ENCODE measurements around the gene LDLRAD4.

Gene LDLRAD4

DNA sequence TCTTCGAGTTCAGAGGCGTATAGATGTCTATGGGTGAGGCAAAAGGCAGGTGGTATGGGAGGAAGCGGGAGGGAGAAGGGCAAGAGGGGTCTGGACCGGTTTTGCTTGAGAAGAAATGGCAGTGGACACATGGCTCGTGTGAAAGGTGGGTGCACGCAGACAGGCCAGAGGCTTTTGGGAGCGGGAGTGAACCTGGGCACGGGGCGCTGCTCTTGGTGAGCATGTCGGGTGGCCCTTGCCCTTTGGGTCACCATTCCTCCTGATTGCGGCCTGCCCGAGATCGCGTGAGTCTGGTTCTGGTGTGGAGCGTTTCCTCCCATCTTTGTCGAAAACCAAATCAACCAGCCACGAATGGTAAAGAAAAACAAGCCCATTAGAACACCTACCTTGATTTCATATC, 12.6 kb downstream of the LDLRAD4 start:
- TF ChIP-seq FOXM1 (IDR thresholded peaks at IDR 0.05; ENCODE audit: borderline replicate concordance, low read depth) (no peak), TEAD4 (IDR thresholded peaks at IDR 0.05) (no peak), CEBPB (IDR thresholded peaks at IDR 0.05) (no peak), TAF1 (IDR thresholded peaks at IDR 0.05; ENCODE audit: low read depth) (no peak), USF1 (IDR thresholded peaks at IDR 0.05) (no peak), CREB1 (IDR thresholded peaks at IDR 0.05; ENCODE audit: low read depth) (no peak), TCF12 (IDR thresholded peaks at IDR 0.05; ENCODE audit: low read depth) (no peak), EGR1 (IDR thresholded peaks at IDR 0.05) (no peak), EP300 (IDR thresholded peaks at IDR 0.05; ENCODE audit: borderline replicate concordance) (no peak), ZBTB7A (IDR thresholded peaks at IDR 0.05; ENCODE audit: low read depth) (no peak), RAD21 (IDR thresholded peaks at IDR 0.05; ENCODE audit: low read depth) (no peak), YY1 (IDR thresholded peaks at IDR 0.05; ENCODE audit: low read depth) (no peak), NFIC (IDR thresholded peaks at IDR 0.05) (no peak)
- TF ChIP-seq, protein P1, sequence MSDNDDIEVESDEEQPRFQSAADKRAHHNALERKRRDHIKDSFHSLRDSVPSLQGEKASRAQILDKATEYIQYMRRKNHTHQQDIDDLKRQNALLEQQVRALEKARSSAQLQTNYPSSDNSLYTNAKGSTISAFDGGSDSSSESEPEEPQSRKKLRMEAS (IDR thresholded peaks at IDR 0.05) = no peak
- TF ChIP-seq, protein P2, sequence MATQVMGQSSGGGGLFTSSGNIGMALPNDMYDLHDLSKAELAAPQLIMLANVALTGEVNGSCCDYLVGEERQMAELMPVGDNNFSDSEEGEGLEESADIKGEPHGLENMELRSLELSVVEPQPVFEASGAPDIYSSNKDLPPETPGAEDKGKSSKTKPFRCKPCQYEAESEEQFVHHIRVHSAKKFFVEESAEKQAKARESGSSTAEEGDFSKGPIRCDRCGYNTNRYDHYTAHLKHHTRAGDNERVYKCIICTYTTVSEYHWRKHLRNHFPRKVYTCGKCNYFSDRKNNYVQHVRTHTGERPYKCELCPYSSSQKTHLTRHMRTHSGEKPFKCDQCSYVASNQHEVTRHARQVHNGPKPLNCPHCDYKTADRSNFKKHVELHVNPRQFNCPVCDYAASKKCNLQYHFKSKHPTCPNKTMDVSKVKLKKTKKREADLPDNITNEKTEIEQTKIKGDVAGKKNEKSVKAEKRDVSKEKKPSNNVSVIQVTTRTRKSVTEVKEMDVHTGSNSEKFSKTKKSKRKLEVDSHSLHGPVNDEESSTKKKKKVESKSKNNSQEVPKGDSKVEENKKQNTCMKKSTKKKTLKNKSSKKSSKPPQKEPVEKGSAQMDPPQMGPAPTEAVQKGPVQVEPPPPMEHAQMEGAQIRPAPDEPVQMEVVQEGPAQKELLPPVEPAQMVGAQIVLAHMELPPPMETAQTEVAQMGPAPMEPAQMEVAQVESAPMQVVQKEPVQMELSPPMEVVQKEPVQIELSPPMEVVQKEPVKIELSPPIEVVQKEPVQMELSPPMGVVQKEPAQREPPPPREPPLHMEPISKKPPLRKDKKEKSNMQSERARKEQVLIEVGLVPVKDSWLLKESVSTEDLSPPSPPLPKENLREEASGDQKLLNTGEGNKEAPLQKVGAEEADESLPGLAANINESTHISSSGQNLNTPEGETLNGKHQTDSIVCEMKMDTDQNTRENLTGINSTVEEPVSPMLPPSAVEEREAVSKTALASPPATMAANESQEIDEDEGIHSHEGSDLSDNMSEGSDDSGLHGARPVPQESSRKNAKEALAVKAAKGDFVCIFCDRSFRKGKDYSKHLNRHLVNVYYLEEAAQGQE (IDR thresholded peaks at IDR 0.05; ENCODE audit: low read depth) = no peak

DNA sequence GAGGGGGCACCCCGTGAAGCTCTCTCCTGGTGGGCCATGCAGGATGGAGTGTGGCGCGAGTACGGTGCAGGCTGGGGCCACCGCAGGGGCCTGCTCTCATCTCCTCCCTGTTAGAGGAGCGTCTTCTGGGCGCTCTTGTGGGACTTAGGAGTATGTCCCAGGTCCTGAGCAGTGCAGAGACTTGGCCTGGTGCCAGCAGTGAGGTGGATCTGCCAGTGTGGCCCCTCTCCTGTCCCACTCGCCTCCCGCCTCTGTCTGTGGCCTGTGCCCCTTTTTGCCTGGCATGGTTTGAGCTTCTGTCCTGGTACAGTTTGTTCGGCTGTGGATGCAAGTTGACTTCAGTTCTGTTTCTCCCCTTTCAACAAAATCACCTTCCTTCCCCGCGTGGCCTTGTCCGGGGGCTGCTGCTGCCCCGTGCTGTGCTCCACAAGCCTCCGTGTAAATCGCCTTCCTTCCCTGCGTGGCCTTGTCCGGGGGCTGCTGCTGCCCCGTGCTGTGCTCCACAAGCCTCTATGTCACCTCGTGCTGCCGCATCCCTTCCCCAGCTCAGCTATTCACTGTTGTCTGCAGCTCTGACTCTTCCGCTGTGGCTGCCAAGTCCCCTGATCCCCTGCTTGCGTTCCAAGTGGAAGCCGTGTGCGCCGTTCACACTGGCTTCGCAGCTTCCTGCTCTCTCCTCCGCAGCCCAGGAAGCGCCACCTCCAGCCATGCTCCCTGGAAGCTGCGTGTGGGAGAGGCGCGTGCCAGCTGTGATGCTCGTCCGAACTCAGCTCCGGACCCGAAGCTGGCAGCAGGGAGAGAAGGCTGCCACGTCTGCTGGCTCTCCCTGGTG, 13.7 kb downstream of the LDLRAD4 start:
- TF ChIP-seq NFIC (IDR thresholded peaks at IDR 0.05) (0 out of 2 replicates have a peak, but pooled peaks have one; percentile 16), FOXM1 (IDR thresholded peaks at IDR 0.05; ENCODE audit: borderline replicate concordance, low read depth) (no peak), CEBPB (IDR thresholded peaks at IDR 0.05) (no peak), YY1 (IDR thresholded peaks at IDR 0.05; ENCODE audit: low read depth) (no peak), TAF1 (IDR thresholded peaks at IDR 0.05; ENCODE audit: low read depth) (no peak)

GRCh38 chr18:13232971-13233786, 14.6 kb downstream of the LDLRAD4 start:
- TF ChIP-seq CREB1 (IDR thresholded peaks at IDR 0.05; ENCODE audit: low read depth) (no peak), EP300 (IDR thresholded peaks at IDR 0.05; ENCODE audit: borderline replicate concordance) (no peak)
- TF ChIP-seq, protein P2 (IDR thresholded peaks at IDR 0.05; ENCODE audit: low read depth) = peak; percentile 62

DNA sequence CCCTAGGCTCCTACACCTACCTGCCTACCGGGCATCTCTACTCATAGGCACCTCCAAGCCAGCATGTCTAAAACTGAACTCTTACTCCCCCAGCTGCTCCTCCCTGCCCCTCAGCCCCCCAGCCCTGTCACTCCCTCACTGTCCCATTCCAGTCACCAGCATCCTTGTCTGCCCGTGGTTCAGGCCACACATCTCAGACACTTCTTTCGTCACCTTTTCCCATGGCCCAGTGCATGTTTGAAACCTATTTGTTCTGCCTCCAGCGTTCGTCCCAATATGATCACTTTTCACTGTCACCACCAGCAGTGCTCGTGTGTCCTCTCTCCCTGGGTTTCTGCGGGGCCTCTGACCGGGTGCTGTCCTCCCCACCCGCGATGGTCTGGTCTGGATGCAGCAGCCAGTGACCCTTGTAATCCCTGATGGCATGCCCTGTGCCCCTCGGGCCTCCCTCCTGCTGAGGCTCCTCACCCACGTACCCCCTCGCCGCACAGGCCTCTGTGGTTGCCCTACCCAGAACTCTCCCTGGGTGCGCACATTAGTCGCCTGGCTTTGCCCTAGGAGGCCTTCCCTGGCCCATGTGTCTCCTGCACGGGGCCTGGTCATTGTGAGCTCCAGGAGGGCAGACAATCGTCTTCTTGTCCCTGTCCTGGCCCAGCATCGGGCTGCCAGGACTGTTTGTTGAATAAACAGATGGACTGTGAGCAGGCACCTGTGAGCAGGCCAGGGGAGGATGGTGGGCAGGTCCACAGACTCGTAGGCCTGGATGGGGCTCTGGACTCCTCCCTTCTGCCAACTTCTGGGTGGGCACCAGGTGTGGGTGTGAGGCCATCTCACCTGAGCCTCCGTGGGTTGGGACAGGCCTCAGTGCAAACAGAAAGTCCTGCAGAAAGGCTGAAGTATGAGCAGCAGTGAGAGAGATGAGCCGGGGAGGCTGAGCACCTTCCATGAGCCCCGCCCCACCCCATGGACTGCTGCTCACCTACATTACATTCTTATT, 15.5 kb downstream of the LDLRAD4 start:
- no peak for TF ChIP-seq USF1 (IDR thresholded peaks at IDR 0.05)
- no peak for TF ChIP-seq TAF1 (IDR thresholded peaks at IDR 0.05; ENCODE audit: low read depth)
- TF ChIP-seq TCF12 (IDR thresholded peaks at IDR 0.05; ENCODE audit: low read depth) = no peak
- TF ChIP-seq EP300 (IDR thresholded peaks at IDR 0.05; ENCODE audit: borderline replicate concordance) = no peak
- no peak for TF ChIP-seq YY1 (IDR thresholded peaks at IDR 0.05; ENCODE audit: low read depth)
- TF ChIP-seq CREB1 (IDR thresholded peaks at IDR 0.05; ENCODE audit: low read depth) = no peak
- no peak for TF ChIP-seq RAD21 (IDR thresholded peaks at IDR 0.05; ENCODE audit: low read depth)
- TF ChIP-seq, protein P1 (IDR thresholded peaks at IDR 0.05) = no peak
- no peak for TF ChIP-seq EGR1 (IDR thresholded peaks at IDR 0.05)

DNA sequence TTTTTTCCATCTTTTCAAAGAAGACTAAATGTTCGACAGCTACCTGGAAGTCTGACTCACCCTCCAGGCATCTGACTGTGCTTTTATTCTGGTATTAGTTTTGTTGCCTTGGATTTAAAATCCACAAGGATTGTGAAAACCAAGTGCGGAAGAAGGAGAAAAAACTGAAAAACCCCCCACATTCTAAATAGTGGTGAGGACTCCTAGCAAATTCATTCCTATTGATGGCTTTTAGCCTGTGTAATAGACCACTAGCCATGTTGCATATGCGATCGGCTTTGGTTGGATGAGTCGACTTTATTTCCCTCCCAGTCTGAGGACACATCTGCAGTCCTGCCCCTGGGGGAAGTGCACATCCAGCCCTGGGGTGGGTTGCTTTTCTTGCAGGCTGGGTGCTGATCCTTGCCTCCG, 16.9 kb downstream of the LDLRAD4 start:
- TF ChIP-seq NFIC (IDR thresholded peaks at IDR 0.05) = no peak
- TF ChIP-seq CREB1 (IDR thresholded peaks at IDR 0.05; ENCODE audit: low read depth) = no peak
- no peak for TF ChIP-seq YY1 (IDR thresholded peaks at IDR 0.05; ENCODE audit: low read depth)
- TF ChIP-seq TCF12 (IDR thresholded peaks at IDR 0.05; ENCODE audit: low read depth) = no peak
- no peak for TF ChIP-seq CEBPB (IDR thresholded peaks at IDR 0.05)
- no peak for TF ChIP-seq USF1 (IDR thresholded peaks at IDR 0.05)
- TF ChIP-seq, protein P1 (IDR thresholded peaks at IDR 0.05) = no peak
- no peak for TF ChIP-seq ZBTB7A (IDR thresholded peaks at IDR 0.05; ENCODE audit: low read depth)
- TF ChIP-seq EP300 (IDR thresholded peaks at IDR 0.05; ENCODE audit: borderline replicate concordance) = no peak
- no peak for TF ChIP-seq TAF1 (IDR thresholded peaks at IDR 0.05; ENCODE audit: low read depth)
- TF ChIP-seq RAD21 (IDR thresholded peaks at IDR 0.05; ENCODE audit: low read depth) = no peak
- TF ChIP-seq EGR1 (IDR thresholded peaks at IDR 0.05) = no peak
- TF ChIP-seq, protein P2 (IDR thresholded peaks at IDR 0.05; ENCODE audit: low read depth) = no peak
- no peak for TF ChIP-seq FOXM1 (IDR thresholded peaks at IDR 0.05; ENCODE audit: borderline replicate concordance, low read depth)
- TF ChIP-seq TEAD4 (IDR thresholded peaks at IDR 0.05) = no peak
